LNCAP (cell line): Measurements from ENCODE around the gene TMEM11.

Experiments used
- CTCF ChIP-seq: fragments of 450-650 bp; IDR thresholded peaks from 2 replicates; pipeline ENCODE4 v1.5.1; 2017; ENCODE audit warnings: mild to moderate bottlenecking

Gene TMEM11

GRCh38 chr17:21252289-21252795 lies 38.4 kb upstream of the TMEM11 start:
- TF ChIP-seq CTCF, result no peak

GRCh38 chr17:21251337-21252010 lies 37.5 kb upstream of the TMEM11 start:
- TF ChIP-seq CTCF, result no peak

- TF ChIP-seq CTCF, result no peak
Measured at GRCh38 chr17:21250854-21251253, 36.9 kb upstream of the TMEM11 start.

- no peak for TF ChIP-seq CTCF
Measured at GRCh38 chr17:21249920-21250703, 36.2 kb upstream of the TMEM11 start.

GRCh38 chr17:21249086-21249795 lies 35.3 kb upstream of the TMEM11 start:
- TF ChIP-seq CTCF, result no peak

DNA sequence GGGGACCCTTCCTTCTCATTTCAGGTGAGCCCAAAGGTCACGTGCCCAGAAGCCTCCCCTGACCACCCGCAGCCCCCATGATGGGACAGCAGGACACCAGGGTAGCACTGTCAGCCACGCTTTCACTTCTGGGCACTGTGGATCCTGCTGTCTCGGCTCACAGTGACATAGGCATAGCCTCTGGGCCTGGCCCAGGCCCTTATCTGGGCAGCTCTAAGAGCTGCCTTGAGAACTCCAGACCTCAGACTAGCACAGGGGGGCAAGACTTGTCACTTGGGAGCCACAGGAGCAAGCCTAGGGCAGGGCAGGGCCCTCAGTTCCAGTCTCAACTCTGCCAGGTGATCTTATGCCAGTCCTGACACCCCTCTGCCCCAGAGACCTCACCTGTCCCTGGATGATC lies 34.5 kb upstream of the TMEM11 start:
- no peak for TF ChIP-seq CTCF

- no peak for TF ChIP-seq CTCF
Measured at GRCh38 chr17:21247552-21248258, 33.7 kb upstream of the TMEM11 start.
